ENCODE data around the gene SH2D3C. TPM values are rescaled to one million over a fixed set of nuclear protein-coding genes. Genes with fewer than 3 reads are reported as not detected.
"Not testable (repeated sequence)": the region's sequence is repeated elsewhere in the genome, so short reads cannot be mapped to it uniquely, and the experiment has no call there.

Gene SH2D3C
- total and polyA plus RNA-seq, 4 donors: 9.4 to 29.4 (median 17.7) TPM

GRCh38 chr9:127785933-127786772, 7.7 kb upstream of the SH2D3C start, which contains the start of gene CDK9:
CDK9 (plus strand) TSS chr9:127786034; CDS start chr9:127786149, 115 bp downstream.
- Histone ChIP-seq H3K27ac (ENCODE audit: low read depth, low read length) (peak within 1 kb of the TSS; percentile 83), H3K36me3 (ENCODE audit: control insufficient read depth, insufficient read depth, low read length) (peaks cover 44% of the 10 kb centered on the region), H3K9me3 (ENCODE audit: control insufficient read depth, insufficient read depth, low read length) (no peaks in the 10 kb centered on the region), H3K27me3 (ENCODE audit: control insufficient read depth, insufficient read depth, low read length) (no peaks in the 10 kb centered on the region), H3K4me3 (ENCODE audit: low read depth, low read length) (peak within 1 kb of the TSS; percentile 88), H3K4me1 (ENCODE audit: control insufficient read depth, insufficient read depth, low read length) (peaks cover 26% of the 10 kb centered on the region)
- 0% methylated on average over 75 of the region's 75 CpGs for WGBS (ENCODE audit: insufficient coverage)
- DNase-seq (ENCODE audit: low read depth in 4 of 6, low spot score in 6 of 6): peak in 5 of 6 donors; percentile 78 to 97 (median 86)

- H3K9me3 ChIP-seq (ENCODE audit: control insufficient read depth, insufficient read depth, low read length): no peaks in the 10 kb centered on the region
- H3K27me3 ChIP-seq (ENCODE audit: control insufficient read depth, insufficient read depth, low read length): no peaks in the 10 kb centered on the region
- peak in 5 of 6 donors; percentile 72 to 96 (median 83) for DNase-seq (ENCODE audit: low read depth in 4 of 6, low spot score in 6 of 6)
- H3K36me3 ChIP-seq (ENCODE audit: control insufficient read depth, insufficient read depth, low read length): peaks cover 35% of the 10 kb centered on the region
- peaks cover 34% of the 10 kb centered on the region for H3K4me1 ChIP-seq (ENCODE audit: control insufficient read depth, insufficient read depth, low read length)
- peak overlapping the region; percentile 83 for H3K27ac ChIP-seq (ENCODE audit: low read depth, low read length)
- H3K4me3 ChIP-seq (ENCODE audit: low read depth, low read length): peak overlapping the region; percentile 64
- under 1% methylated on average over 94 of the region's 123 CpGs for WGBS (ENCODE audit: insufficient coverage)
Observed at GRCh38 chr9:127785023-127785932, 6.8 kb upstream of the SH2D3C start.

- Histone ChIP-seq H3K36me3 (ENCODE audit: control insufficient read depth, insufficient read depth, low read length) (peaks cover 19% of the 10 kb centered on the region), H3K4me3 (ENCODE audit: low read depth, low read length) (no peak overlapping the region), H3K27me3 (ENCODE audit: control insufficient read depth, insufficient read depth, low read length) (peaks cover 2% of the 10 kb centered on the region), H3K27ac (ENCODE audit: low read depth, low read length) (no peak overlapping the region), H3K9me3 (ENCODE audit: control insufficient read depth, insufficient read depth, low read length) (no peaks in the 10 kb centered on the region), H3K4me1 (ENCODE audit: control insufficient read depth, insufficient read depth, low read length) (peaks cover 53% of the 10 kb centered on the region)
- 67% methylated on average over 14 of the region's 20 CpGs for WGBS (ENCODE audit: insufficient coverage)
- DNase-seq (ENCODE audit: low read depth in 4 of 6, low spot score in 6 of 6): no peak
Observed at GRCh38 chr9:127783111-127784008, 4.9 kb upstream of the SH2D3C start.

- H3K36me3 ChIP-seq (ENCODE audit: control insufficient read depth, insufficient read depth, low read length): peaks cover 7% of the 10 kb centered on the region
- peaks cover 56% of the 10 kb centered on the region for H3K4me1 ChIP-seq (ENCODE audit: control insufficient read depth, insufficient read depth, low read length)
- WGBS (ENCODE audit: insufficient coverage): 100% methylated on average over 1 of the region's 4 CpGs
- H3K27me3 ChIP-seq (ENCODE audit: control insufficient read depth, insufficient read depth, low read length): peaks cover 2% of the 10 kb centered on the region
- no peaks in the 10 kb centered on the region for H3K9me3 ChIP-seq (ENCODE audit: control insufficient read depth, insufficient read depth, low read length)
- no peak overlapping the region for H3K4me3 ChIP-seq (ENCODE audit: low read depth, low read length)
- no peak for DNase-seq (ENCODE audit: low read depth in 4 of 6, low spot score in 6 of 6)
- H3K27ac ChIP-seq (ENCODE audit: low read depth, low read length): no peak overlapping the region
Observed at GRCh38 chr9:127781806-127782205, 3.3 kb upstream of the SH2D3C start.

- H3K27me3 ChIP-seq (ENCODE audit: control insufficient read depth, insufficient read depth, low read length); DNase-seq (ENCODE audit: low read depth in 4 of 6, low spot score in 6 of 6); H3K4me3 ChIP-seq (ENCODE audit: low read depth, low read length); H3K9me3 ChIP-seq (ENCODE audit: control insufficient read depth, insufficient read depth, low read length); H3K36me3 ChIP-seq (ENCODE audit: control insufficient read depth, insufficient read depth, low read length): not testable (repeated sequence)
- WGBS (ENCODE audit: insufficient coverage): 100% methylated on average over 2 of the region's 9 CpGs
- H3K4me1 ChIP-seq (ENCODE audit: control insufficient read depth, insufficient read depth, low read length): peaks cover 58% of the 10 kb centered on the region
- peak overlapping the region; percentile 60 for H3K27ac ChIP-seq (ENCODE audit: low read depth, low read length)
Observed at GRCh38 chr9:127780909-127781308, 2.4 kb upstream of the SH2D3C start.

GRCh38 chr9:127780126-127780885, 1.8 kb upstream of the SH2D3C start:
- H3K9me3 ChIP-seq (ENCODE audit: control insufficient read depth, insufficient read depth, low read length): no peaks in the 10 kb centered on the region
- no peak overlapping the region for H3K4me3 ChIP-seq (ENCODE audit: low read depth, low read length)
- 49% methylated on average over 20 of the region's 20 CpGs for WGBS (ENCODE audit: insufficient coverage)
- DNase-seq (ENCODE audit: low read depth in 4 of 6, low spot score in 6 of 6): peak in 2 of 6 donors; percentile 51 to 73
- H3K27me3 ChIP-seq (ENCODE audit: control insufficient read depth, insufficient read depth, low read length): peaks cover 6% of the 10 kb centered on the region
- peaks cover 58% of the 10 kb centered on the region for H3K4me1 ChIP-seq (ENCODE audit: control insufficient read depth, insufficient read depth, low read length)
- peaks cover 3% of the 10 kb centered on the region for H3K36me3 ChIP-seq (ENCODE audit: control insufficient read depth, insufficient read depth, low read length)
- H3K27ac ChIP-seq (ENCODE audit: low read depth, low read length): peak overlapping the region; percentile 60

GRCh38 chr9:127779136-127779981, 893 bp upstream of the SH2D3C start:
- no peak for DNase-seq (ENCODE audit: low read depth in 4 of 6, low spot score in 6 of 6)
- Histone ChIP-seq H3K36me3 (ENCODE audit: control insufficient read depth, insufficient read depth, low read length) (peaks cover 3% of the 10 kb centered on the region), H3K4me3 (ENCODE audit: low read depth, low read length) (no peak overlapping the region), H3K27ac (ENCODE audit: low read depth, low read length) (peak overlapping the region; percentile 79), H3K4me1 (ENCODE audit: control insufficient read depth, insufficient read depth, low read length) (peaks cover 52% of the 10 kb centered on the region), H3K9me3 (ENCODE audit: control insufficient read depth, insufficient read depth, low read length) (no peaks in the 10 kb centered on the region), H3K27me3 (ENCODE audit: control insufficient read depth, insufficient read depth, low read length) (peaks cover 6% of the 10 kb centered on the region)
- 84% methylated on average over 13 of the region's 17 CpGs for WGBS (ENCODE audit: insufficient coverage)

- Histone ChIP-seq H3K4me1 (ENCODE audit: control insufficient read depth, insufficient read depth, low read length) (peaks cover 43% of the 10 kb centered on the region), H3K27ac (ENCODE audit: low read depth, low read length) (no peak overlapping the region), H3K36me3 (ENCODE audit: control insufficient read depth, insufficient read depth, low read length) (peaks cover 3% of the 10 kb centered on the region), H3K27me3 (ENCODE audit: control insufficient read depth, insufficient read depth, low read length) (peaks cover 6% of the 10 kb centered on the region), H3K9me3 (ENCODE audit: control insufficient read depth, insufficient read depth, low read length) (no peaks in the 10 kb centered on the region), H3K4me3 (ENCODE audit: low read depth, low read length) (no peak overlapping the region)
- no peak for DNase-seq (ENCODE audit: low read depth in 4 of 6, low spot score in 6 of 6)
- 90% methylated on average over 13 of the region's 18 CpGs for WGBS (ENCODE audit: insufficient coverage)
Observed at GRCh38 chr9:127777368-127777980, 992 bp downstream of the SH2D3C start.

Data from spinal cord (tissue), 10 donors.